Measurements from ENCODE around the gene C1QL4. TPM values are rescaled to one million over a fixed set of nuclear protein-coding genes. Genes with fewer than 3 reads are reported as not detected.

Gene C1QL4
- total RNA-seq, 1 experiment from 2014 or later: not detected

DNA sequence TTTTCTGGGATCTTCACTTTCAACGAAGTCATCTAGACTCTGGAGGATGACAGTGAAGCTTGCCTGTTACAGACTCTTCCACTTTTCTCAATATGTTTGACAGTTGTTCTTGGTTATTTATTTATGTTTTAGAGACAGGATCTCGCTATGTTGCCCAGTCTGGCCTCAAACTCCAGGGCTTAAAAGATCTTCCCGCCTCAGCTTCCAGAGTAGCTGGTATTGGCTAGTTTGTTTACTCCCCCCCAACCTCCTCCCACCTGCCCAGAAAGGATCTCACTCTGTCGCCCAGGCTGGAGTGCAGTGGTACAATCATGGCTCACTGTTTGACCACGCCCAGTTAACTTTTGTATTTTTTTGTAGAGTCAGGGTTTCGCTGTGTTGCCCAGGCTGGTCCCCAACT is 33.6 kb upstream of the C1QL4 start:
- intact Hi-C loops (cut with micrococcal nuclease): no loop called here
- Mint-ChIP-seq H3K36me3 (ENCODE audit: insufficient read depth, unreplicated experiment) (peaks cover 10% of the 10 kb centered on the region), H3K4me3 (ENCODE audit: unreplicated experiment) (no peak overlapping the region), H3K4me1 (ENCODE audit: insufficient read depth, unreplicated experiment) (peaks cover 21% of the 10 kb centered on the region), H3K27ac (ENCODE audit: low read depth, unreplicated experiment) (no peak overlapping the region), H3K9me3 (ENCODE audit: unreplicated experiment) (no peaks in the 10 kb centered on the region), H3K27me3 (ENCODE audit: insufficient read depth, unreplicated experiment) (no peaks in the 10 kb centered on the region)
- ChIA-PET CTCF (interaction anchor here (1.5 kb wide), 1 partner anchor 144 kb away, joined by 3 read pairs; no protein-coding TSS in a partner anchor), POLR2A (interaction anchor here (1.0 to 3.4 kb wide), 5 partner anchors 12 to 239 kb away, joined by 3 to 12 read pairs (median 4); no protein-coding TSS in a partner anchor)
- no peak for DNase-seq (ENCODE audit: unreplicated experiment)
- TF ChIP-seq, protein P1, sequence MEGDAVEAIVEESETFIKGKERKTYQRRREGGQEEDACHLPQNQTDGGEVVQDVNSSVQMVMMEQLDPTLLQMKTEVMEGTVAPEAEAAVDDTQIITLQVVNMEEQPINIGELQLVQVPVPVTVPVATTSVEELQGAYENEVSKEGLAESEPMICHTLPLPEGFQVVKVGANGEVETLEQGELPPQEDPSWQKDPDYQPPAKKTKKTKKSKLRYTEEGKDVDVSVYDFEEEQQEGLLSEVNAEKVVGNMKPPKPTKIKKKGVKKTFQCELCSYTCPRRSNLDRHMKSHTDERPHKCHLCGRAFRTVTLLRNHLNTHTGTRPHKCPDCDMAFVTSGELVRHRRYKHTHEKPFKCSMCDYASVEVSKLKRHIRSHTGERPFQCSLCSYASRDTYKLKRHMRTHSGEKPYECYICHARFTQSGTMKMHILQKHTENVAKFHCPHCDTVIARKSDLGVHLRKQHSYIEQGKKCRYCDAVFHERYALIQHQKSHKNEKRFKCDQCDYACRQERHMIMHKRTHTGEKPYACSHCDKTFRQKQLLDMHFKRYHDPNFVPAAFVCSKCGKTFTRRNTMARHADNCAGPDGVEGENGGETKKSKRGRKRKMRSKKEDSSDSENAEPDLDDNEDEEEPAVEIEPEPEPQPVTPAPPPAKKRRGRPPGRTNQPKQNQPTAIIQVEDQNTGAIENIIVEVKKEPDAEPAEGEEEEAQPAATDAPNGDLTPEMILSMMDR (IDR thresholded peaks at IDR 0.05; ENCODE audit: unreplicated experiment): no peak
- BruUV-seq (replicated peaks): no TSS peak

DNA sequence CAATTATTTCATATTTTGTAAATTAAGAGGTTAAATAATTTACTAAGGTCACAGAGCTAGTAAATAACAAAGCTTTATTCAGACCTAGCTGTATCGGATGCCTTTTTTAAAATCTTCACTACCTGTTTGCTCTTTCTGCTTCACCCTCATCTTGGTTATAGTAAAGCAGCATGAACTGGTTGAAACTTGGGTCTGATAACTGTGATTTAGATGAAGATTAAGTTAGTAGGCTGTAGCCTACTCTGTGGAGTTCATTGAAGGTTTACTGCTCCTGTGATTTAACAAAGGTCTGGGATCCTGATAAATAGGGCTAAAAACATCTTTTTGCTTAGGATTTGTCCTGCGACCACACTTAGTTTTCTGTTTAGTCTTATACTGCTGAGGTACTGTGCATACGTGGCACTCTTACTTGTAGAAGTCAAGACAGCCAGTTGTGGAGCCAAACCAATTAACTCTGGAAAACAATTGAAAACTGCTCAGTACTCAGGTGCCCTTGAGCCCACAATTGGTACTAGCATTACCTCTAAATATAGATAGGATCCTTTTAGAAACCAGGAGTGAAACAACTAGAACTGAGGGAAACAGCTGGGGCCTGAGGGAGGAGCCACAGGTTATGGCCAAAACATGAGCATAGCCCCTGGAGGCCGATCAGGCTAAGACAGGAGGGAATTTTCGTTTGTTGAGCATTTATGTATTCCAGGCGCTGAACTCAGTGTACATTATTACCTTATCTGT is 32.6 kb upstream of the C1QL4 start:
- peaks cover 24% of the 10 kb centered on the region for H3K4me1 Mint-ChIP-seq (ENCODE audit: insufficient read depth, unreplicated experiment)
- H3K27me3 Mint-ChIP-seq (ENCODE audit: insufficient read depth, unreplicated experiment): no peaks in the 10 kb centered on the region
- intact Hi-C loops (cut with micrococcal nuclease): no loop called here
- no peak overlapping the region for H3K4me3 Mint-ChIP-seq (ENCODE audit: unreplicated experiment)
- TF ChIP-seq, protein P1 (IDR thresholded peaks at IDR 0.05; ENCODE audit: unreplicated experiment): no peak
- H3K36me3 Mint-ChIP-seq (ENCODE audit: insufficient read depth, unreplicated experiment): peaks cover 10% of the 10 kb centered on the region
- POLR2A ChIA-PET: interaction anchor here (1.0 to 3.4 kb wide), 5 partner anchors 11 to 238 kb away, joined by 3 to 12 read pairs (median 4); no protein-coding TSS in a partner anchor
- CTCF ChIA-PET: interaction anchor here (0.5 to 4.2 kb wide), 2 partner anchors 12 to 116 kb away, joined by 4 to 30 read pairs; no protein-coding TSS in a partner anchor
- DNase-seq (ENCODE audit: unreplicated experiment): peak; percentile 59
- BruUV-seq (replicated peaks): no TSS peak
- H3K9me3 Mint-ChIP-seq (ENCODE audit: unreplicated experiment): no peaks in the 10 kb centered on the region
- H3K27ac Mint-ChIP-seq (ENCODE audit: low read depth, unreplicated experiment): no peak overlapping the region

DNA sequence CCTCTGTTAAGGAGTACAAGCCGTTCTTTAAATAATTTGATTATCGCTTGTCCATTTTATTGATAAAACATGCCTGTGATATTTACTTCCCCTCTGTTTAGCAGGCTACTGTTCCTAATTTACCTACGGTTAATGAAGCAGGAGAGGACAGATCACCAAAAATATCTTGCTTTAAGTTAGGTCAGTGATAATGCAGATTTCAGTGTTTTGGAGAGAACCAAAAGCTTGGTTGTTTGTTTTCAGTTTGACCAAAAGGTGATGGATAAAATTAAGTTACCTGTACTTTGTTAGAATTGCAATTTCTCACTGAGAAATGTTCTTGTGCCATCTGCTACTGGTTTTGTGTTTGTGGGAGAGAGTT is 31.2 kb upstream of the C1QL4 start:
- ChIA-PET POLR2A (interaction anchor here (0.6 to 4.0 kb wide), 12 partner anchors 9 to 213 kb away, joined by 3 to 57 read pairs (median 4); partner anchors contain the start of gene TUBA1C), CTCF (interaction anchor here (1.2 to 4.2 kb wide), 2 partner anchors 11 to 20 kb away, joined by 3 to 30 read pairs; no protein-coding TSS in a partner anchor)
- DNase-seq (ENCODE audit: unreplicated experiment): no peak
- TF ChIP-seq, protein P1 (IDR thresholded peaks at IDR 0.05; ENCODE audit: unreplicated experiment): no peak
- peaks cover 24% of the 10 kb centered on the region for H3K4me1 Mint-ChIP-seq (ENCODE audit: insufficient read depth, unreplicated experiment)
- BruUV-seq (replicated peaks): TSS peak; percentile 20
- no peaks in the 10 kb centered on the region for H3K27me3 Mint-ChIP-seq (ENCODE audit: insufficient read depth, unreplicated experiment)
- H3K4me3 Mint-ChIP-seq (ENCODE audit: unreplicated experiment): peak overlapping the region; percentile 80
- intact Hi-C loops (cut with micrococcal nuclease): no loop called here
- no peaks in the 10 kb centered on the region for H3K9me3 Mint-ChIP-seq (ENCODE audit: unreplicated experiment)
- peaks cover 10% of the 10 kb centered on the region for H3K36me3 Mint-ChIP-seq (ENCODE audit: insufficient read depth, unreplicated experiment)
- peak overlapping the region; percentile 33 for H3K27ac Mint-ChIP-seq (ENCODE audit: low read depth, unreplicated experiment)

All from MCF 10A (cell line).